ENCODE measurements around the gene SEMA3A.

DNA sequence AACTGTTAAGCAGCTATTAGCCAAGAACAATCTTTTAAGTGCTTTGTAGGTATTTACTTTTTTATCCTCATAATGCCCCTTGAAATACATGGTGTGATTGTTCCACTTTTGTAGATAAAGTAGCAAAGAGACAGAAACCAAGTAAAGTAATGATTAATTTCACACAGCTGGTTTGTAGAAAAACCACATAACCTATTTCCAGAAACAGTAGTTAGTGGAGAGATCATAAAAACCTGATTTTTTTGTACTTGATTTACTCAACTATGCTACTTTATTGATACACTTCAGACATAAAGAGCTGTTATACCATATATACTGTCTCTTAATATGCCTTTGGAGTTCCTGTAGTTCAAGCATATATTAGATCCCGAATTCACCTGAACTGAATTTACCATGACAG, 118.4 kb downstream of the SEMA3A start:
- TF ChIP-seq, protein P1, sequence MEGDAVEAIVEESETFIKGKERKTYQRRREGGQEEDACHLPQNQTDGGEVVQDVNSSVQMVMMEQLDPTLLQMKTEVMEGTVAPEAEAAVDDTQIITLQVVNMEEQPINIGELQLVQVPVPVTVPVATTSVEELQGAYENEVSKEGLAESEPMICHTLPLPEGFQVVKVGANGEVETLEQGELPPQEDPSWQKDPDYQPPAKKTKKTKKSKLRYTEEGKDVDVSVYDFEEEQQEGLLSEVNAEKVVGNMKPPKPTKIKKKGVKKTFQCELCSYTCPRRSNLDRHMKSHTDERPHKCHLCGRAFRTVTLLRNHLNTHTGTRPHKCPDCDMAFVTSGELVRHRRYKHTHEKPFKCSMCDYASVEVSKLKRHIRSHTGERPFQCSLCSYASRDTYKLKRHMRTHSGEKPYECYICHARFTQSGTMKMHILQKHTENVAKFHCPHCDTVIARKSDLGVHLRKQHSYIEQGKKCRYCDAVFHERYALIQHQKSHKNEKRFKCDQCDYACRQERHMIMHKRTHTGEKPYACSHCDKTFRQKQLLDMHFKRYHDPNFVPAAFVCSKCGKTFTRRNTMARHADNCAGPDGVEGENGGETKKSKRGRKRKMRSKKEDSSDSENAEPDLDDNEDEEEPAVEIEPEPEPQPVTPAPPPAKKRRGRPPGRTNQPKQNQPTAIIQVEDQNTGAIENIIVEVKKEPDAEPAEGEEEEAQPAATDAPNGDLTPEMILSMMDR (IDR thresholded peaks at IDR 0.05) = no peak
- TF ChIP-seq POLR2A (IDR thresholded peaks at IDR 0.05; ENCODE audit: low read depth) = no peak
